ENCODE results near the gene ADCY1. TPM values are rescaled to one million over a fixed set of nuclear protein-coding genes. Genes with fewer than 3 reads are reported as not detected.

Gene ADCY1
- total and polyA plus RNA-seq, 2 donors (not counting 3 experiments of a cell fraction or from before 2014, with no cell fraction given), result 0.52 to 1.6 TPM

DNA sequence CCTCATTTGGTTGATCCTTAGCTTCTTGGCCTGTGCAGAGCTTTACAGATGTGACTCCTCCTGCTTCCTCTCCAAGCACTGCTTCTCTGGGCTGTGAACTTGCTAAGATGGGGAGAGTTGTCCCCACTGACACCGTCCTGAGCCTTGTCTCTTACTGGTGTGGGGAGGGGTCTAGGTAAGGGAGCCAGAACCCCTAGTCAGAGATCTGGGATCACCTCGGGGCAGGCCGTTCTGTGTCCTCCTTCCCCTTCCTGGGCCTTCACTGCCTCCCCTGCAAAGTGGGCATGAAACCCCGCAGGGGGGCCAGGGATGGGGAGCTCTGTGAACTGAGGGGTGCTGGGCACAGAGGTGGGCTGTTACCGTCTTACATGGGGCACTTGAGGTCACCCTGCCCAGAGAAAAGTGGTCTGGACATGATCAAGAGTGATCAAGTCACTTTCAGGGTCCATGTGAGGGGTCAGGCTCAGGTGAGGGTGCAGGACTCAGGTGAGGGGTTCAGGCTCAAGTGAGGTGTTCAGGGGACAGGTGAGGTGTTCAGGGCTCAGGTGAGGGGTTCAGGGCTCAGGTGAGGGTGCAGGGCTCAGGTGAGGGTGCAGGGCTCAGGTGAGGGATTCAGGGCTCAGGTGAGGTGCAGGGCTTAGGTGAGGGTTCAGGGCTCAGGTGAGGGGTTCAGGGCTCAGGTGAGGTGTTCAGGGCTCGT lies 86.2 kb downstream of the ADCY1 start:
- FAIRE-seq (no peak), DNase-seq (ENCODE audit: low read depth, low spot score) (no peak)
- no peak overlapping the region for H2AFZ ChIP-seq (ENCODE audit: low read depth, low read length)
- no peaks in the 10 kb centered on the region for H3K4me1 ChIP-seq (ENCODE audit: control insufficient read depth, extremely low read depth, insufficient read depth, low read length)
- POLR2A ChIA-PET, result no interaction called here
- no peak overlapping the region for H3K4me2 ChIP-seq (ENCODE audit: insufficient read depth, low read length)
- CTCF ChIA-PET, result no interaction called here
- H3K36me3 ChIP-seq (ENCODE audit: control insufficient read depth in 2 of 2, extremely low read depth in 1 of 2, insufficient read depth in 2 of 2, low read length in 2 of 2), result no peaks in the 10 kb centered on the region
- no peaks in the 10 kb centered on the region for H3K27me3 ChIP-seq (ENCODE audit: control insufficient read depth in 2 of 2, insufficient read depth in 2 of 2, low read length in 2 of 2)
- no peak overlapping the region for H3K9ac ChIP-seq (replicated peaks; ENCODE audit: extremely low read depth, insufficient read depth, low read length)
- no peaks in the 10 kb centered on the region for H3K9me1 ChIP-seq (replicated peaks; ENCODE audit: control insufficient read depth, extremely low read depth, insufficient read depth, low read length)
- H3K4me3 ChIP-seq (replicated peaks in 1 of 3; ENCODE audit: insufficient read depth in 1 of 3, low read depth in 1 of 3, low read length in 3 of 3), result no peak overlapping the region
- BruUV-seq (replicated peaks), result no TSS peak
- TF ChIP-seq, protein P1, sequence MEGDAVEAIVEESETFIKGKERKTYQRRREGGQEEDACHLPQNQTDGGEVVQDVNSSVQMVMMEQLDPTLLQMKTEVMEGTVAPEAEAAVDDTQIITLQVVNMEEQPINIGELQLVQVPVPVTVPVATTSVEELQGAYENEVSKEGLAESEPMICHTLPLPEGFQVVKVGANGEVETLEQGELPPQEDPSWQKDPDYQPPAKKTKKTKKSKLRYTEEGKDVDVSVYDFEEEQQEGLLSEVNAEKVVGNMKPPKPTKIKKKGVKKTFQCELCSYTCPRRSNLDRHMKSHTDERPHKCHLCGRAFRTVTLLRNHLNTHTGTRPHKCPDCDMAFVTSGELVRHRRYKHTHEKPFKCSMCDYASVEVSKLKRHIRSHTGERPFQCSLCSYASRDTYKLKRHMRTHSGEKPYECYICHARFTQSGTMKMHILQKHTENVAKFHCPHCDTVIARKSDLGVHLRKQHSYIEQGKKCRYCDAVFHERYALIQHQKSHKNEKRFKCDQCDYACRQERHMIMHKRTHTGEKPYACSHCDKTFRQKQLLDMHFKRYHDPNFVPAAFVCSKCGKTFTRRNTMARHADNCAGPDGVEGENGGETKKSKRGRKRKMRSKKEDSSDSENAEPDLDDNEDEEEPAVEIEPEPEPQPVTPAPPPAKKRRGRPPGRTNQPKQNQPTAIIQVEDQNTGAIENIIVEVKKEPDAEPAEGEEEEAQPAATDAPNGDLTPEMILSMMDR (IDR thresholded peaks at IDR 0.05; ENCODE audit: extremely low read depth in 1 of 2, insufficient read depth in 1 of 2, low read depth in 1 of 2, low read length in 2 of 2), result no peak
- TF ChIP-seq FOS (IDR thresholded peaks at IDR 0.05; ENCODE audit: borderline replicate concordance, insufficient read depth, low read length) (no peak), POLR2A (IDR thresholded peaks at IDR 0.05; ENCODE audit: low read depth, low read length) (no peak), MYC (IDR thresholded peaks at IDR 0.05; ENCODE audit: low read depth, low read length) (no peak), JUN (IDR thresholded peaks at IDR 0.05; ENCODE audit: borderline replicate concordance, insufficient read depth, insufficient read length, low read depth) (no peak), EZH2 (IDR thresholded peaks at IDR 0.05; ENCODE audit: borderline replicate concordance, low read depth, low read length, severe bottlenecking) (no peak), GATA2 (IDR thresholded peaks at IDR 0.05; ENCODE audit: insufficient read depth, insufficient read length, low read depth, low read length) (no peak), POLR2AphosphoS5 (IDR thresholded peaks at IDR 0.05; ENCODE audit: insufficient read depth, low read depth, low read length) (no peak)
- TF ChIP-seq, protein P2, sequence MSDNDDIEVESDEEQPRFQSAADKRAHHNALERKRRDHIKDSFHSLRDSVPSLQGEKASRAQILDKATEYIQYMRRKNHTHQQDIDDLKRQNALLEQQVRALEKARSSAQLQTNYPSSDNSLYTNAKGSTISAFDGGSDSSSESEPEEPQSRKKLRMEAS (IDR thresholded peaks at IDR 0.05; ENCODE audit: insufficient read depth, insufficient read length), result no peak
- H3K79me2 ChIP-seq (ENCODE audit: control insufficient read depth, insufficient read depth, low read length), result no peaks in the 10 kb centered on the region
- dilution Hi-C loops (cut with MboI; ENCODE audit: extremely low pct_ligation_motif_present, low sequenced_read_pairs), result no loop called here
- H3K9me3 ChIP-seq (replicated peaks; ENCODE audit: control insufficient read depth, insufficient read depth, low read length), result no peaks in the 10 kb centered on the region
- H4K20me1 ChIP-seq (replicated peaks; ENCODE audit: control insufficient read depth, extremely low read depth, insufficient read depth, low read length), result no peaks in the 10 kb centered on the region
- intact Hi-C loops (cut with micrococcal nuclease), result no loop called here
- no peak overlapping the region for H3K27ac ChIP-seq (ENCODE audit: insufficient read depth, low read depth, low read length)

All from endothelial cell of umbilical vein (primary cell).